HG03521 (cell line): Measurements from ENCODE around the gene PLEKHA8.
A peak's percentile ranks its signal among the peaks of the same experiment; 100 is the strongest.

Source experiments
- ATAC-seq: cut with Tn5 transposase; IDR thresholded peaks from one replicate; pipeline ENCODE4 v1.9.1; 2021; ENCODE audit warnings: mild to moderate bottlenecking, moderate library complexity; ENCODE audit not compliant: unreplicated experiment

PLEKHA8 gene

DNA sequence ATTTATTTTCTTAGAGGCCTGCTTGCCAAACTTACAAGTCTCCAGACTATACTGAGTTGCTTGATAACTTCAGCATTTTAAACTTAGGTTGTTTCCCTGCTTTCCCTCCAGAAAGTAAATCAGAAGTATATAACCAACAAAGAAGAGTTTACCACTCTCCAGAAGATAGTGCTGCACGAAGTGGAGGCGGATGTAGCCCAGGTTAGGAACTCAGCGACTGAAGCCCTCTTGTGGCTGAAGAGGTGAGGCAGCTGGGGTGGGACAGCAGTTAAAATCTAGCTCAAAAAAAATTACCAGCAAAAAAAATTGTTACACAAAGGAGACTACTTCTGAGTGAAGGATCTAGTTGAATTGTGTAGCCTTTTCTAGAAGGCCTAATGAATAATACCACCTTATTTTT lies 33.6 kb downstream of the PLEKHA8 start:
- peak; percentile 67 for ATAC-seq

DNA sequence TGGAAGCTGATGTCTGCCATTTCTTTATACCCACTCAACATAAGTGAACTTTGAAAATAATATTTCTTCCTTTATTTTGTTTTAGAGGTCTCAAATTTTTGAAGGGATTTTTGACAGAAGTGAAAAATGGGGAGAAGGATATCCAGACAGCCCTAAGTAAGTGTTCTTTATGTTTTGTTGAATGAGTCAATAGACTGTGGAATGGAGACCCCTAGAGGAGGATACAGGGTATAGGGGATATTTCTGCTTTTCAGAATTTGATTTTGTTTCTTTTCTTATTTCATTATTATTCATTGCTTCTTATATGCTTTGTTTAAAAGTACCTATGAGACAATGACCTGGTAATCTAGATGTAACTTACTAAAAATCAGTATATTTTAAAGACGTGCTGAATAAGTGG lies 34.4 kb downstream of the PLEKHA8 start:
- ATAC-seq, result peak; percentile 51

DNA sequence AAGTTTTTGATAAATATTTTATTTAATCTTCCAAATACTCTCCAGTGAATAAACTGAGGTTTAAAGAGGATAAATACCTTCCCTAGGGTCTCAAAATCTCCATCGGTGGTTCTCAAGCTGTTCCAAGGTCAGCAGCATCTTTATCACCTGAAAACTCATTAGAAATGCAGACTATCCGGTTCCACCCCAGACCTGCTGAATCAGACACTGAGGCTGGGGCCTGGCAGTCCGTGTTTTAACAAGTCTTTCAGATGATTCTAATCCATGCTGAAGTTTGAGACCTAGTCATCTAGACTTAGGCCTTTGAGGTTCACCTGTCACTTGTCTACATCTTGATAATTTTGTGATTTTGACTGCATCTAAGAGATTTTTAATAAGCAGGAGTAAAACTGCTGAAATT lies 37.5 kb downstream of the PLEKHA8 start:
- ATAC-seq, result no peak

DNA sequence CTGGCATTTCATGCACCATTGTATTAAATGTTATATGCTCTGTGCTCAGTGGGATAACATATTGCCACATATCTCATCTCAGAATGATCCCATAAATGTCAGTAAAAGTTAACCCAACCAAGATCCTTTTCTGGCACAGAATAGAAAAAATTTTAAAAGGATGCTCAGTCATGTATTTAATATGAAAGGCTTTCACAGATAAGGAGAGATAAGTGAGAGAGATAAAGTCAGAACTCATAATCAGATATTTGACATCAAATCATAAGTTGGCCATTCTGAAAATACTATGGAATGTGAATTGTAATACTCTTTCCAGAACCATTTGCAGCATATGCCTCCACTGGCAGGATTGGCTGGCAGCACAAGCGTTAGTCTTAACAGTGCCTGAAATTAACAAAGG lies 38.5 kb downstream of the PLEKHA8 start:
- ATAC-seq, result no peak

DNA sequence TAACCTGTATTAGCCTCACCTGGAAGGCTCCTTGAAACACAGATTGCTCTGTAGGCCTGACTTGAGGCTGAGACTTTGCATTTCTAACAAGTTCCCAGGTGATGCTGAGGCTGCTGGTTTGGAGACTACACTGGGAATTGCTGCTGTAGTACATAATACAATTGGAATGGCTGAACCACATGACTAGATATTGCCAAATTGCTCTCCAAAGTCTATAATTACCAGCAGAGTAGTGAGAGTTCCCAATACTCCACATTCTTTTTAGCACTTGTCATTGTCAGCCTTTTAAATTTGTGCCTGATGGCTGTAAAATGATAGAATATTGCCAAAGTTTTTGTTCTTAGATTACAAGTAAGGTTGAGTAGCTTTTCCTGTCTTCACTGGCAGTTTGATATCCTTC lies 39.9 kb downstream of the PLEKHA8 start:
- ATAC-seq, result no peak

DNA sequence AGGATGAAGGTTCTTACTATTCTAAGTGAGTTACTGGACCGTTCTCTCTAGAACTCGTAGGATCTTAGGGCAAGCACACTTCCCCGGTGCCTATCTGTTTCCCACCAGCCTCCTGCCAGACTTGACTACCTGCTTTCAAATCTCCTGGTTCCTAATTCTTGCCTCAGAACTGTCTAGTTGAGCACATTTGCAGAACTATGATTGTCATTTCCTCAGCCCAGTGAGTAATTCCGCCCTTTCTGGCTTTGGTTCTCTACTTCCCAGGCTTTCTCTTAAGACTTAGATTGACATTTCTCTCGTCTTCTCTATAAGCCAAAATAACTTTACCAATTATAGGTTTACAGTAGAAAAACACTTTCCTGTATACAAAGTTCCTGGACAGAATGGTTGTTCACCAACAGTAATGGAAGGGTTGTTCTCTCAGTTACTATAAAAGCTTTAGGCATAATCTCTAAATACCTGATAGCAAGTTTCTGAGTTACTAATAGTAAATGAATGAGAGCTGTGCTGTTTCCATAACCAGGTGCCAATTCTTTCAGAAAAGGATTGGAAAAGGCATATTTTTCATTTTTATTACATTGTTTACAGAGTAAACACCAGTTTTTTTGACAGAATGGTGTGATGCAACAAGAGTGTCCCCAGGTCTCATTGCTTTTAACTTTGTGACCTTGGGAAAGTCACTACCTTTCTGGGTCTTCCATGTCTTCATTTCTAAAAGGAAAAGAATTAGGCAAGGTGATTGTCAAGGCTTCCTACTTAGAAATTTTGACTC lies 41.1 kb downstream of the PLEKHA8 start:
- ATAC-seq, result no peak

DNA sequence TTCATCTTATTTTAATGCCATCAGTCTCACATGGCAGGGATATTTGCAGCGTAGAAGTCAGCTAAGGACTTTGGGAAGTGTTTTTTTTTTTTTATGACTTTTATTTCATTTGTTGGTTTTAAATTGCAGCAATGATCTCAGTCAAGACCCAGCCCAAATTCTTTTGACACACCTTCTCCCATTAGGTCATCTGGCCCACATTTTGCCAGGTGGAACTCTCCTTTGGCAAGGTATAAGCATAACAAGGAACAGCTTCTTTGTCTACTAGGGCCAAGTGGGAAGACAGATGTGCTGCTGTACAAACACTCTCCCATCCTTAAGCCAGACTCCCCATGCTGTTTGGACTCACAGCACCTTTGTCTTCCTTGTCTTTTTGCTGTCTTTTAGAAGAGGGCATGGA lies 41.8 kb downstream of the PLEKHA8 start:
- ATAC-seq, result no peak

DNA sequence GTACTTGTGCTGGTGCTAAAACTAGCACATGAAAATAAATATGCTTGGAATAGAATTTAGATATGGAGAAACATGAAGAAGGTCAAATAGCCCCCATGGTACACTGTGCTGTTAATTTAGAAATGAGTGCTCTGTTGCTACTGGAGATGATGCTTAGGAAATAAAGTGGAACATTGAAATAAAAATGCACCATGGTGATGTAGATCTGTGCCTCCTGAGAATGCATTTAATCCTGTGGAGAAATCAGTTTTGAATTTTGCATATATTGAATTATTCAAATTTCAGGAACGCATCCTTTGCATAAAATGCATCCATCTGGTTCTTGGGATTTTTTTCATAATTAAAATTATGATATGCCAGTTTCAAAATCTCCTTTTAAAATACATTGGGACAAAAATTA lies 44.5 kb downstream of the PLEKHA8 start:
- no peak for ATAC-seq

DNA sequence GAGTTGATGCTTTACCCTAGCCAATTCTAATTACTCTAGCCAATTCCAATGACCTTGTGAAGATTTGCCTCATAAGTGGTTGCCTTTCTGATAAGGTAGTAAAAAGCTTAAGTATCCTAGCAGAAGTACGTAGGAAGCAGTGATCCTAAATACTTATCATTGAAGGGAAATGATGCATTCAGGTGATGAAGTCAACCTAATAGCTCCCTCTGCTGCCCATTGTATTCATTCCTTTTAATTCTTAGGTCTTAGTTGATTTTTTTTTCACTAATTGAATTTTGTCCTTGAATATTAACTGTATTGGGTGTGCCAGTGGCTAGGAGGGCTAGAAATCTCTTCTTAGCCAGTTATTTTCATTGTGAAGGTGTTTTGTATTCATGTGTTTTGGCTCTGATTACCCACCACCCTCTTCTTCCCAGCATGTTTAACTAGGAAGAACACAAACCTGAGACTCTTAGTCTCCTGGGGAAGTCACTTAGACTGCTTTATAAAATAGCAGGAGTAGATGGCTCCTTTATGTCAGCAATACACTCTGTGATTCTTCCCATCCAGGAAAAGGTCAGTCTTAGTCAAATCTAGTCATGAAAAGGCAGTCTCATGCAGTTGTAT lies 46.3 kb downstream of the PLEKHA8 start:
- ATAC-seq, result no peak

DNA sequence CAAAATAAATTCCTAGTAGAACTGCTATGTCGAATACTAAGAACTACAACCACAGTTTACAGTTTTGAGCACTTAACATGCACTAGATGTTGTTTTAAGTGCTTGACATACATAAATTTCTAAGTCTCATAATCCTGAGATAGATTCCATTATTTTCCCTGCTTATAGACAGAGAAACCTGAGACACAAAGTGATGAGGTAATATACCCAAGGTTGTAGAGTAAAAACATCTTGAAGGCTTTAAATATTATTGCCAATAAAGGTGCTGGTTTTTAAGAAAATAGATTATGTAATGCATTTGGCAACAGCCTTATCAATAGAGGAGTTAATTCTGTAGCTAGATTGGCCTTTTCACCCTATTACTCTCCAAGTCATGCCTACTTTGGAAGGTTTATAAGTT lies 48.2 kb downstream of the PLEKHA8 start:
- no peak for ATAC-seq

DNA sequence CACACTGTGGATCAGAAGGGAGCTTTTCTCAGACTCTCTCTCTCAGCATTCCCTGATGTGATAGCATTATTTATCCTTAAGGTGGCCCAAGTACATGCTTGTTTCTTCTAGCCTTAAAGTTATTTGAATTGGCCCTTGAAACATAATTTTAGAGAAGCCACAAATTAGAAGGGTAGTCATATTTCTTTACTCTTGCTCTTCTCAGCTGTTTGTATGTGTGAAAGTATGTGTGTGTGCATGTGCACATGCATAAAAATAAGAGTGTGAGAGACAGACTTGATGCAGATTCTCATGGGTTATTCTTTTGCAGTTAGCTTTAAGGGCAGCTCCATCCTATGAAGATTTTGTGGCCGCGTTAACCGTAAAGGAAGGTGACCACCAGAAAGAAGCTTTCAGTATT lies 50.1 kb downstream of the PLEKHA8 start:
- no peak for ATAC-seq

DNA sequence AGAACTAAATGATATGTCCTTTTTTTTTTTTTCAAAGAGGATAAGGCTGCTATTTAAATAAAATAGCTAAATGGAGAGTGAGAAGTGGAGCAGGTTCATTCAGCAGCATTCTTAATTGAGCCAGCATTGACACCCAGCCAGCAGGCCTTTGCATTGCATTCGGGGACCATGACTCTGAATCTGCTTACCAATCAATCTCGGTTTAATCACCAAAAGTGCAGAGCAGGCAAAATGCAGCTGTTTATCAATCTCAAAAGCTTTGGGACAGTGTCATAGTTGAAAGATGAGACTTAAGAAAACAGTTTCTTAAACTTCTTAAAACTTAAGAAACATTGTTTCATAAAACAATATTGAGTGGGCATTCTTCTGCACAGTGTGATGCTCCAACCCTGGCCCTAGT lies 51.7 kb downstream of the PLEKHA8 start:
- ATAC-seq, result no peak

DNA sequence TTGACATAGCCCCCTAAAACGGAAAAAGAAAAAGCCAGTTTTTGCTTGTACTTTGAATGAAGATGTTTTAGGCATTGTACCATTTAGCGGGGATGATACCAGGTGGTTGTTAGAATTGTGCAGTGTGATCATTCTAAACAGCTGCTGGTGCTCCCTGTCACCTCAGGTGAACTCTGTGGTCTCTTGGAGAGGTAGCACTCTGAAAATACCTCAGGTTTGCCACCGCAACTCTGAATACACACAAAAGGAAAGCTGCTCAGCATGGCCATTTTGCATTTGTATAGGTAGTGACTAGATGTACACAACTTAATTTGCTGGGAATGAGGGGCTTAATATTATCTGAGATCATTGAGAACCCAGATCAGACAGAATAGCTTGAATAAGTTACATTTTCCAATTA lies 52.6 kb downstream of the PLEKHA8 start:
- no peak for ATAC-seq

DNA sequence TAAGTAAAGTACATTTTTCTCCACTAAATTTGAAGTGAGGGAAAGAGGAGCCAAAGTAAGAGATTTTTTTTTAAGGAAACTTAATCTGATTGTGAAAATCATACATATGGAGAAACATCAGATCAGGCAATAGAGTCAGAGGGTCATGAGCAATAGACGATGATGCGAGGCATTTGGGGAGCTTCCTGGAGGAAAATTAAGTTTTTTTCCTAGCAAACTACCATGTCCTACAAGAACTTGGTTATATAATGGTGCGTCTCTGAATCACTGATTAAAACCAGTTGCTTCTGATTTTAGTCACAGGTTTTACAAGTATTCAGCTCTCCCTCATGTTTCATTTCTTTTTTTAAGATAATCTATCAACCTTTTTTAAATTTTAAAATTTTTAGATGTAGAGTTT lies 54.5 kb downstream of the PLEKHA8 start:
- no peak for ATAC-seq

DNA sequence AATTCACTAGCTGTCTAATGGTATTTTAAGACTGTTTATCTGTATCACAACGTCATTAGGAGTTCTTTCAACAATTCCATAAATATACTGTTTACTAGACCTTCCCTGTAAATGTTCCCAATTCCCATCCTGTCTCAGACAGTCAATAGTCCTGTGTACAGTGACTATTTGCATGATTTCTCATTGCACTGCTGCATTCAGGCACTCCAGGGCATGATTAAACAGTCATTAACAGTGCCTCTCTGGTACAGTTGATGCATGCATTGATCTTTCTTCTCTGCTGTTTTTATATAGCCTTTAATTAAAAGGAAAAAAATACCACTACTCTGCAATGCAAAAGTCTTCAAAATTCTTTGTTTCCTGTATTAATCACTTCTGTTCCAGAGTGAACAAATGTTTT lies 55.1 kb downstream of the PLEKHA8 start:
- no peak for ATAC-seq

DNA sequence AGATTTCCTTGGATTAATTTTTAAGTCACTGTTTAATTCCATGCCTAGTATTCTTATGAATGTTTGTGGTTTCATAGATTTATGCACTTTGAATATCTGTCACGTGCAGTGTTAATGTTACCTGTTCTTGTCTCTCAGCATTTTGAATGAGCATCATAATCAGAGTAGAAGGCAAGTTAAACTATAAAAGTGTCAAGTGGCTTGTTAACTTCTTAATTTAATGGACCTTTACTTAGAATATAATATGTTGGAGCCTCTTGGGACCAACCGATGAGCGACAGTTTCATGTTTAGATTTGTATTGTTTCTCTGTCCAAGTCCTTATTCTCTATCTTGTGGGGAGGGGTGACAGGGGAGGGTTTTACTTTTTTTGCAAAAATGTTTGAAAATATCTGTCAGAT lies 56.0 kb downstream of the PLEKHA8 start:
- no peak for ATAC-seq

DNA sequence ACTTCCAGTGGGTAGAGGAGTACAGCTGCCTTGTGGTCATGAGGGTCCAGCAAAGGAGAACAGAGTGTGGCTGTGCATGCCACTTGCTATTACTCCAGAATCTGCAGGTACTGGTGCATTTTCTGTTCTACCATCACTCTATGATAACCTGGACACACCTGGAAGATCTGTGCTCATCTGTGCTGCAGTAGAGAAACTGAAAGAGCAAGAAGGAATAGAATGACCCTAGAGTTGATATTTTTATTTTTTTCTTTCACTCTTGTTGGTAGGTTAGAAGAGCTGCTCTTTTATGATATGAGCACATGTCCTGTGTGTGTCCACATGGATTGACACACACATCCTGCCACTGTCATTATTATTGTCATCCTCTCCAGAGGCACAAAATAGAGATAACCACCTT lies 58.3 kb downstream of the PLEKHA8 start:
- no peak for ATAC-seq

DNA sequence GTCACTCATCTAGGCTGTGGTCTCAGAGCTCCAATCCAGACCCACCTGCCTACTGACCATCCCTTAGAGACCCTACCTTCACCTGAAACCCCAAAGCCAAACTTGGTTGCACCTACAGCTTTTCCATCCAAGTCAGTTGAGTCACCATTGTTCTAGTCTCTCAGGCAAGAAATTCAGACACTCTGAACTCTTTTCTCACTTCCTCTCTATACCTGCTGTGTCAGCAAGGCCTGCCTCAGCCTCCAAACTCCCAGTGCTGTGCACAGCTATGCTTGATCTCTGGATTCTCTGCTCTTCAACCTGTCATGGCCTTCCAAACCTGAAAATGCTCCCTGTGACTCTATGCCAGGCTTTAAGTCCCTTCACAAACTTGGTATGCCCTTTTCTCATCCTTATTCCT lies 59.2 kb downstream of the PLEKHA8 start:
- no peak for ATAC-seq

DNA sequence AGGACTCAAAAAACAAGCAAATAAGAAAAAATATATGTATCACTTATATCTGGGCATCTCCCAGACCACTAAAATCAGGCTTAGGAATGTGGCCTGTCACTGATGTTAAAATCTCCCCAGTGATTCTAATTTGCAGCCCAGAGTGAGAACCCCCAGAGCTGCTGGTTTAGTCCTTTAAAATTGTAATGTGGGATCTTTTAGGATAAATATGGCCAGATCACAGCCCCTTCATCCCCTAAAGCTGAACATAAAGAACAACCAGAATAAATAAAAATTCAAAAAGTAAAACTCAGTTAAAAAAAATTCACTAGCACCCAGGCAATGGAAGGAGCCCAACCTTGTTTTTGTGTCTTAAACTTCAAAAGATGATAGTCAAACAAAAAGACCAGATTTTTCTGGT lies 60.1 kb downstream of the PLEKHA8 start:
- no peak for ATAC-seq

DNA sequence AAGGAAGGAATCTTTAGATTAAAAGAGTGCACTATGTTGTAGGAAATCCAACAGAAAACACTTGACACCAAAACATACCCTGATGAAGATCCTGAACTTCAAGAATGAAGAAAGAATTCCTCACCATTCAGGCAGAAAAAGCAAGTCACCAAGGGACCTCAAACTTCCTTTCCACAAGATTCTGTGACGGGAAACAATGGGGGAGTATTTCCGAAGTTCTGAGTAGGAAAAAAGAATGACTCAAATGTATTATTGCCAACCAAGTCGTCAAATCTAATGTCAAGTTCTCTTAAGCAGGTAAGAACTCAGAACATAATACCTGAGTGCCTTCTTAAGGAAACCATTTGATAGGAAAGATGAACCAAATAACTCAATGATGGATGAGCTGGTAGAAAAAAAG lies 61.9 kb downstream of the PLEKHA8 start:
- ATAC-seq, result no peak

DNA sequence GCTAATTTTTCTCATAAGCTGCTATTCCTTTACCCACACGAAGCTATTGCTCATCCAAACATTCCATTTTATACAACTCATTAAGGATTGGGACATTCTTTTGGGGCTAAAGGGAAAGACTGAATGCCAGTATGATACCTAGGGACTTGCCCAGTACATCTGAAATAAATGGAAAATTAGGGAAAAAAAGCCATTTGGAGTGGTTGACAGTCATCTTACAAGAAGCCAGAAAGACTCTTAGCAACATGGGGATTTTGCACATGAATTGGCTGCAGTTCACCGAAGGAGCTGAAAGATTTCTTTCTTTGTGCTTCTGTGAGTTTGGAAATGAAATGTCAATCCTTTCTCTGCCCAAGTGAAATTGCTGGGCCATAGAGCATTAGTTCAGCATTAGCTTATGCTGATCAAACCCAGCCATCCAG lies 63.3 kb downstream of the PLEKHA8 start:
- no peak for ATAC-seq

DNA sequence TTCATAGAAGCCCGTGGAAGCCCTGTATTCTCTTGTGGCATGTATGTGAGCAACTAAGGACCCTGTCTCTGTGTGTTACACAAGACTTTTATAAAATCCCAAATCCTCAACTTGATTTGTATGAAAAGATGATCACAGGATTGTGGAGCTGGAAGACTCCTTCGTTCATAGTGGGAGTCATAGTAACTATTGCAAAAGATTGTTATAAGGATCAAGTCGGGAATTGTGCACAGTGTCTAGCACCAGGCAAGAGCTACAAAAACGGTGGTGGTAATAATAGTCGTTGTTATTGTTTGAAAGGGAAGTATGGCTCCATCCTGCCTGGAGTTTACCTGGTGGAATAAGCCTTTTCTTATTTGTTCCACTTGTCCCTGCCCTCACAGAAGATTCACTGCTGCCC lies 63.8 kb downstream of the PLEKHA8 start:
- ATAC-seq, result no peak

DNA sequence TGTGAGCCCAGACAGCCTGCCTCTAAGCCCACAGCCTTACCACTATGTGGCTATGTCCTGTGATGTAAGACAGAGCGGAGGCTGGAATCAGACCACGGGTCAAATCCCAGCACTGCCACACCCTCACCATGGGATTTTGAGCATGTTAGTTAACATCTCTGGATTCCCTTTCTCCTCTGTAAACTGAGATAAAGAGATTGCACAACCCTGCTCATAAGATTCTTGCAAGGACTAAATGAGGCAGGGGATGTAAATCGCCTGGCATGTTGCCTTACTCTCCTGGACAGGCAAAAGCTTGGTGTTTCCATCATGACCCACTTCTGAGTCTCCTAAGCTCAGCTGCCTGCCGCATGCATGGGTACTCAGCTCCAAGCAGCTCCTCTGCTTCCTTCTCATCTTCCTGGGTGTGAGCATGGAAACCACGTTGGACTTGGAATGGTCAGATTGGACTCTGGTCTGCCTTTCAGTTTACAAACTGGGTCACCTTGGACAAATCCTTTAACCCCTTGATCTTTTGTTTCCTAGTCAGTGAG lies 65.3 kb downstream of the PLEKHA8 start:
- no peak for ATAC-seq
